NCI-H1930 (cell line): ENCODE data around the gene SLC29A4.
"Not testable (repeated sequence)": the region's sequence is repeated elsewhere in the genome, so short reads cannot be mapped to it uniquely, and the experiment has no call there.

Experiments used
- DNase-seq, 2 experiments: peaks; one replicate each; lab custom pipeline; 2025; lab: John Stamatoyannopoulos, UW

The SLC29A4 gene

GRCh38 chr7:5323800-5324781 lies 41.3 kb downstream of the SLC29A4 start:
- DNase-seq = not testable (repeated sequence)

GRCh38 chr7:5324961-5325360 lies 42.2 kb downstream of the SLC29A4 start:
- no peak for DNase-seq

- DNase-seq = no peak
These were observed 47.5 kb downstream of the SLC29A4 start for GRCh38 chr7:5330288-5330687.

GRCh38 chr7:5332579-5332978 lies 49.8 kb downstream of the SLC29A4 start:
- no peak for DNase-seq

GRCh38 chr7:5333121-5334045 lies 50.6 kb downstream of the SLC29A4 start:
- DNase-seq = no peak

GRCh38 chr7:5334671-5335070 lies 51.9 kb downstream of the SLC29A4 start:
- no peak for DNase-seq

- DNase-seq = no peak
These were observed 54.3 kb downstream of the SLC29A4 start for GRCh38 chr7:5337047-5337446.

GRCh38 chr7:5339955-5340354 lies 57.2 kb downstream of the SLC29A4 start:
- no peak for DNase-seq

GRCh38 chr7:5342631-5343030 lies 59.9 kb downstream of the SLC29A4 start:
- DNase-seq = no peak

- DNase-seq = no peak
These were observed 61.1 kb downstream of the SLC29A4 start for GRCh38 chr7:5343884-5344283.

- DNase-seq = no peak
These were observed 61.6 kb downstream of the SLC29A4 start for GRCh38 chr7:5344342-5344741.

- no peak for DNase-seq
These were observed 62.4 kb downstream of the SLC29A4 start for GRCh38 chr7:5345171-5345570.

GRCh38 chr7:5345671-5346070 lies 62.9 kb downstream of the SLC29A4 start:
- DNase-seq = no peak

- DNase-seq = no peak
These were observed 65.6 kb downstream of the SLC29A4 start for GRCh38 chr7:5348134-5349004.

- no peak for DNase-seq
These were observed 66.2 kb downstream of the SLC29A4 start for GRCh38 chr7:5349005-5349380.

- DNase-seq = no peak
These were observed 66.9 kb downstream of the SLC29A4 start for GRCh38 chr7:5349437-5350173.

- DNase-seq = no peak
These were observed 67.4 kb downstream of the SLC29A4 start for GRCh38 chr7:5350174-5350463.

- DNase-seq = no peak
These were observed 68.0 kb downstream of the SLC29A4 start for GRCh38 chr7:5350600-5351385.

- DNase-seq = no peak
These were observed 68.9 kb downstream of the SLC29A4 start for GRCh38 chr7:5351507-5352265.
